GM12878 (cell line): Measurements from ENCODE around the gene TMEM131L. TPM values are rescaled to one million over a fixed set of nuclear protein-coding genes. Genes with fewer than 3 reads are reported as not detected.

Experiments
- ATAC-seq: fragments of 200-7000 bp; cut with Tn5 transposase; 3 replicates; pipeline ENCODE4 v1.9.1; 2020; ENCODE audit warnings: mild to moderate bottlenecking, moderate library complexity
- BruUV-seq: library from RNA; stranded (reverse); fragments of 400-500 nt; replicated peaks from 2 replicates; lab custom pipeline; 2021; lab: Mats Ljungman, UMichigan
- CTCF ChIA-PET: fragments of 300-600 bp; sonication (Branson Sonifier 250); formaldehyde crosslinking; extraction: SDS; loops from one replicate; lab custom pipeline; 2021; ENCODE audit warnings: inconsistent platforms; lab: Yijun Ruan, JAX
- POLR2A ChIA-PET: fragments of 350-600 bp; formaldehyde crosslinking; extraction: SDS; loops from one replicate; lab custom pipeline; 2021; ENCODE audit warnings: inconsistent platforms; lab: Charles Lee
- RAD21 ChIA-PET: fragments of 300-600 bp; sonication (Branson Sonifier 250); formaldehyde crosslinking; loops from one replicate; lab custom pipeline; 2023; ENCODE audit warnings: antibody characterized with exemption; ENCODE audit not compliant: unreplicated experiment; lab: Charles Lee
- SMC1A ChIA-PET: fragments of 300-600 bp; sonication (Branson Sonifier 250); formaldehyde crosslinking; loops from one replicate; lab custom pipeline; 2023; ENCODE audit not compliant: unreplicated experiment, uncharacterized antibody; lab: Charles Lee
- DNase-seq: peaks from one replicate; pipeline ENCODE4 v3.0.0-alpha.2; 2011; ENCODE audit warnings: low read depth, low spot score
- FAIRE-seq: peaks from 3 replicates; lab custom pipeline; 2011; peaks lifted over from hg19 to GRCh38; lab: Jason Lieb, UNC
- H2AFZ ChIP-seq: 2 replicates; pipeline ENCODE4 v1.6.0; 2011; ENCODE audit warnings: low read depth, low read length, control low read depth; ENCODE audit not compliant: control insufficient read depth
- H3K27ac ChIP-seq: 2 replicates; pipeline ENCODE4 v1.5.1; 2011; ENCODE audit warnings: control low read depth; ENCODE audit not compliant: control insufficient read depth, insufficient read depth
- H3K27me3 ChIP-seq, 2 experiments: replicated peaks in 1 of 2; 2 replicates each; pipeline versions ENCODE4 v1.6.0 to v1.6.1; 2011; ENCODE audit warnings: low read length in 1 of 2; ENCODE audit not compliant: control insufficient read depth in 2 of 2, insufficient read depth in 2 of 2
- H3K36me3 ChIP-seq, 2 experiments: 2 replicates each; pipeline ENCODE4 v1.5.1; 2011; ENCODE audit warnings: low read length in 1 of 2; ENCODE audit not compliant: control insufficient read depth in 2 of 2, insufficient read depth in 2 of 2
- H3K4me1 ChIP-seq: 2 replicates; pipeline ENCODE4 v1.6.1; 2011; ENCODE audit warnings: mild to moderate bottlenecking, low read length, moderate library complexity, mixed read lengths; ENCODE audit not compliant: control insufficient read depth, insufficient read depth
- H3K4me2 ChIP-seq: 2 replicates; pipeline ENCODE4 v1.6.0; 2011; ENCODE audit warnings: control low read depth; ENCODE audit not compliant: control insufficient read depth, insufficient read depth
- H3K4me3 ChIP-seq: fragments of 200-600 bp; sonication (generic); 2 replicates; pipeline ENCODE4 v1.5.1; 2016
- H3K79me2 ChIP-seq: 2 replicates; pipeline ENCODE4 v1.6.0; 2011; ENCODE audit warnings: low read length; ENCODE audit not compliant: control insufficient read depth, insufficient read depth
- H3K9ac ChIP-seq: 2 replicates; pipeline ENCODE4 v1.8.0; 2011; ENCODE audit warnings: low read length, control low read depth, mixed read lengths; ENCODE audit not compliant: control insufficient read depth, insufficient read depth
- H3K9me3 ChIP-seq: replicated peaks from 3 replicates; pipeline ENCODE4 v1.5.1; 2011; ENCODE audit warnings: mild to moderate bottlenecking, low read length; ENCODE audit not compliant: control insufficient read depth, insufficient read depth
- H4K20me1 ChIP-seq: 2 replicates; pipeline ENCODE4 v1.6.0; 2011; ENCODE audit not compliant: control insufficient read depth, insufficient read depth
- CHD2 ChIP-seq: IDR thresholded peaks from 2 replicates; pipeline ENCODE4 v1.6.1; 2011; ENCODE audit warnings: low read depth, low read length, improper control_type of control experiment, borderline replicate concordance
- E2F8 ChIP-seq: fragments of 450-650 bp; IDR thresholded peaks from 2 replicates; pipeline ENCODE4 v1.6.1; 2018; ENCODE audit warnings: mild to moderate bottlenecking, low read depth, moderate library complexity; ENCODE audit not compliant: partially characterized antibody
- EP300 ChIP-seq, 2 experiments: fragments of 150-350 bp in 1 of 2; IDR thresholded peaks; 2 replicates each; pipeline ENCODE4 v1.6.1; 2011 to 2012; ENCODE audit warnings: low read depth in 2 of 2, low read length in 2 of 2, borderline replicate concordance in 1 of 2, improper control_type of control experiment in 1 of 2, inconsistent platforms in 1 of 2; ENCODE audit not compliant: control insufficient read depth in 1 of 2
- ETV6 ChIP-seq, 2 experiments: fragments of 450-650 bp in 1 of 2; IDR thresholded peaks in 1 of 2; conservative IDR thresholded peaks in 1 of 2; 2 replicates each; pipeline ENCODE4 v1.6.1; 2014; ENCODE audit warnings: antibody characterized with exemption in 1 of 2, borderline replicate concordance in 1 of 2, low read depth in 1 of 2, mild to moderate bottlenecking in 1 of 2, moderate library complexity in 1 of 2
- NR2C2 ChIP-seq: IDR thresholded peaks from 2 replicates; pipeline ENCODE4 v1.6.1; 2011; ENCODE audit warnings: borderline replicate concordance, low read depth; ENCODE audit not compliant: control insufficient read depth, insufficient read length
- RAD21 ChIP-seq: IDR thresholded peaks from 2 replicates; pipeline ENCODE4 v1.6.1; 2011; ENCODE audit warnings: mild to moderate bottlenecking, low read depth, low read length, moderate library complexity; ENCODE audit not compliant: insufficient read depth
- RBBP5 ChIP-seq: fragments of 200-600 bp; sonication (generic); conservative IDR thresholded peaks from 2 replicates; pipeline ENCODE4 v1.6.1; 2016
- USF2 ChIP-seq: IDR thresholded peaks from 2 replicates; pipeline ENCODE4 v1.6.1; 2011; ENCODE audit warnings: low read depth, low read length, improper control_type of control experiment, borderline replicate concordance
- ZNF217 ChIP-seq: fragments of 450-650 bp; IDR thresholded peaks from 2 replicates; pipeline ENCODE4 v1.6.1; 2017; ENCODE audit warnings: antibody characterized with exemption, mild to moderate bottlenecking
- WGBS: methylation state at CpG from one replicate; pipeline ENCODE4 v1.1.6; 2016; ENCODE audit warnings: low lambda C conversion rate; ENCODE audit not compliant: insufficient replicate concordance, insufficient coverage; ENCODE audit errors: missing lambda C conversion rate; 5-methylcytosine and 5-hydroxymethylcytosine counted together
- in situ Hi-C: fragments of 300-500 bp; cut with MboI; formaldehyde crosslinking; loops from 9 replicates; pipeline ENCODE4 v1.14.3; 2018; ENCODE audit warnings: mixed read lengths
- intact Hi-C: fragments of 100-400 bp; cut with micrococcal nuclease; formaldehyde crosslinking; loops from one replicate; pipeline ENCODE4 v1.14.2; 2022; ENCODE audit not compliant: unreplicated experiment
- polyA plus RNA-seq, 11 experiments: library from polyadenylated mRNA; depleted of rRNA in 4 of 11; unstranded in 6 of 11; stranded (reverse) in 5 of 11; fragments of >200 nt; fragmentation: Nextera tagmentation in 4 of 11; fragmentation: Illumina TruSeq in 1 of 11; extraction: Ambion mirVana in 4 of 11; extraction: Trizol in 1 of 11; gene quantifications; 1 replicate in 1 of 11; 2 replicates in 10 of 11; pipeline versions ENCODE4 v1.2.1 to v1.2.3, GENCODE V29; 2011 to 2016; ENCODE audit warnings: inconsistent platforms in 2 of 11, missing spikeins in 2 of 11, low read depth in 1 of 11
- total RNA-seq, 4 experiments: library from RNA; depleted of rRNA in 3 of 4; stranded (reverse); fragments of >200 nt in 3 of 4; fragmentation: Illumina TruSeq in 1 of 4; extraction: Trizol in 1 of 4; gene quantifications; 2 replicates each; pipeline versions ENCODE4 v1.2.1 to v1.2.3, GENCODE V29; 2013 to 2021
- TF ChIP-seq, protein P1 (sequence below): IDR thresholded peaks from 2 replicates; pipeline ENCODE4 v1.6.1; 2012; ENCODE audit warnings: low read depth, low read length, improper control_type of control experiment
- TF ChIP-seq, protein P2 (sequence below): IDR thresholded peaks from 2 replicates; pipeline ENCODE4 v1.6.1; 2012; ENCODE audit warnings: mild to moderate bottlenecking, low read depth, low read length

The TMEM131L gene
- total and polyA plus RNA-seq, 10 of the 15 experiments (the other 5 are each of a cell fraction or from before 2014, with no cell fraction given): 8.5 to 101 (median 74.4) TPM

DNA sequence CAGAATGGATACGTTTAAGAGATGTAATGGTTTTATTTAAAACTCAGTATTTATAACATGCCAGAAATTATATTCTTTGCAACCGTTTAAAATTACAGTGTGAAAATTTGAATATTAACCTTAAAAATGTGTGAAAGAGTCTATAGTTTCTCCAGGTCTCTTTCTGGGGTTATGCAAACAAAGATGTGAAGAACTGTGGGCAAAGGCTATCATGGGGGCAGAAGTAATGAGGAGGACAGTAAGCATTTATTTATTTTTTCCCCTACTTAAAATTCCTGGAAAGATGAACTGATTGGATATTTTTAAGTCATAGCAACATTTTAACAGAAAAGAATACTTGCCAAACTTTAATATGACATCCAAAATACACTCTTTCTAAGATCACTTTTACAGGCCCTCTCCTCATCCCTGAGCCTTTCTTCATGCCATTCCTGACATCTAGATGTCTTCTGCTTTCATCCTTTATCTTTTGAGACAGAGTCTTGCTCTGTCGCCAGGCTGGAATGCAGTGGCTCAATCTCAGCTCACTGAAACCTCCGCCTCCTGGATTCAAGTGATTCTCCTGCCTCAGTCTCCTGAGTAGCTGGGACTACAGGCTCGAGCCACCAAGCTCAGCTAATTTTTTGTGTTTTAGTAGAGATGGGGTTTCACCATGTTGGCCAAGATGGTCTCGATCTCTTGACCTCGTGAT lies 46.1 kb downstream of the TMEM131L start (continued):
- TF ChIP-seq E2F8: no peak
- TF ChIP-seq EP300 (IDR thresholded peaks at IDR 0.05; ENCODE audit: borderline replicate concordance in 1 of 2, control insufficient read depth in 1 of 2, low read depth in 2 of 2, low read length in 2 of 2): no peak
- no peak for TF ChIP-seq RBBP5
- TF ChIP-seq ETV6 (conservative IDR thresholded peaks at IDR 0.05 in 1 of 2, IDR thresholded peaks at IDR 0.05 in 1 of 2; ENCODE audit: borderline replicate concordance in 1 of 2, low read depth in 1 of 2): no peak
- TF ChIP-seq RAD21: no peak
- TF ChIP-seq, all 136 proteins: peak for 0

DNA sequence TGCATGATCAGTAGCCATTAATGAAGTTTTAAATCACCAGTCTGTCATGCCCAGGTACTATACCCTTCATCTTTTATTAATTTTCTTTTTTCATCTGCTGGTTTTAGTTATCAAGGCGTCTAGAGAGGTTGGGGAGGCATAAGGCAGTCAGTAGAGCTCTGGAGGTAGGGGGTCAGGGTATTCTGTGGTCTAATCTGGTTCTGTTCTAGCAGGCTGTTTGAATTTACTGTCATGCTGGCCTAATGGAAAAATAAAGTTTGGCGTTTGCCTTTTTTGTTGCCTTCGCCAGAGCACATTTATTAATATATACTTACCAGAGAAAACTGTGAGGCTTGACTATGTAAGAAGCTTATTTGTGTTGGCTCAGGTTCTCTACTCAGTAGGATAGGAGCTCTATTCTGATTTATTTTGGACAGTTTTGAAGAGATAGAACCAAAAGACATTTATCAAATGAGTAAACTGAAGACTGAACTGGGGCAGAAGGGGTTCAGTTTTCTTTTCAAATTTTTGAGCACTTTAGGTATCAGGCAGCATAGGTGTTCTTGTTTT lies 46.9 kb downstream of the TMEM131L start:
- Histone ChIP-seq H2AFZ (no peak overlapping the region), H3K4me3 (no peak overlapping the region), H3K27me3 (no peaks in the 10 kb centered on the region), H3K27ac (peak overlapping the region; percentile 17; the same call in 1 of the 2 replicates), H3K9ac (no peak overlapping the region), H3K4me1 (peaks cover 25% of the 10 kb centered on the region), H3K79me2 (peaks cover 99% of the 10 kb centered on the region), H3K9me3 (no peaks in the 10 kb centered on the region; the same call in 1 of the 3 replicates), H3K36me3 (peaks cover 2 to 43% of the 10 kb centered on the region in 2 experiments; a peak in 3 of 4 replicates), H4K20me1 (no peaks in the 10 kb centered on the region; the same call in 1 of the 2 replicates), H3K4me2 (no peak overlapping the region; the same call in 1 of the 2 replicates)
- intact Hi-C loops: no loop called here
- ATAC-seq: peak; percentile 36
- no peak for DNase-seq
- FAIRE-seq: no peak
- ChIA-PET SMC1A (interaction anchor here (1.0 to 12.9 kb wide), 11 partner anchors 11 to 130 kb away, joined by 3 to 177 read pairs (median 8); no protein-coding TSS in a partner anchor), POLR2A (interaction anchor here (1.0 to 2.6 kb wide), 5 partner anchors 10 to 61 kb away, joined by 3 to 12 read pairs (median 5); no protein-coding TSS in a partner anchor), CTCF (interaction anchor here (1.2 to 1.6 kb wide), 3 partner anchors 17 to 80 kb away, joined by 4 to 7 read pairs (median 5); no protein-coding TSS in a partner anchor), RAD21 (interaction anchor here (0.9 to 1.7 kb wide), 2 partner anchors 45 to 130 kb away, joined by 3 to 4 read pairs; no protein-coding TSS in a partner anchor)
- in situ Hi-C loops: no loop called here
- no TSS peak for BruUV-seq
- WGBS: 53% methylated on average over 3 of the region's 3 CpGs
- no peak for TF ChIP-seq USF2
- TF ChIP-seq, protein P1, sequence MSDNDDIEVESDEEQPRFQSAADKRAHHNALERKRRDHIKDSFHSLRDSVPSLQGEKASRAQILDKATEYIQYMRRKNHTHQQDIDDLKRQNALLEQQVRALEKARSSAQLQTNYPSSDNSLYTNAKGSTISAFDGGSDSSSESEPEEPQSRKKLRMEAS: no peak
- no peak for TF ChIP-seq ZNF217
- TF ChIP-seq, protein P2, sequence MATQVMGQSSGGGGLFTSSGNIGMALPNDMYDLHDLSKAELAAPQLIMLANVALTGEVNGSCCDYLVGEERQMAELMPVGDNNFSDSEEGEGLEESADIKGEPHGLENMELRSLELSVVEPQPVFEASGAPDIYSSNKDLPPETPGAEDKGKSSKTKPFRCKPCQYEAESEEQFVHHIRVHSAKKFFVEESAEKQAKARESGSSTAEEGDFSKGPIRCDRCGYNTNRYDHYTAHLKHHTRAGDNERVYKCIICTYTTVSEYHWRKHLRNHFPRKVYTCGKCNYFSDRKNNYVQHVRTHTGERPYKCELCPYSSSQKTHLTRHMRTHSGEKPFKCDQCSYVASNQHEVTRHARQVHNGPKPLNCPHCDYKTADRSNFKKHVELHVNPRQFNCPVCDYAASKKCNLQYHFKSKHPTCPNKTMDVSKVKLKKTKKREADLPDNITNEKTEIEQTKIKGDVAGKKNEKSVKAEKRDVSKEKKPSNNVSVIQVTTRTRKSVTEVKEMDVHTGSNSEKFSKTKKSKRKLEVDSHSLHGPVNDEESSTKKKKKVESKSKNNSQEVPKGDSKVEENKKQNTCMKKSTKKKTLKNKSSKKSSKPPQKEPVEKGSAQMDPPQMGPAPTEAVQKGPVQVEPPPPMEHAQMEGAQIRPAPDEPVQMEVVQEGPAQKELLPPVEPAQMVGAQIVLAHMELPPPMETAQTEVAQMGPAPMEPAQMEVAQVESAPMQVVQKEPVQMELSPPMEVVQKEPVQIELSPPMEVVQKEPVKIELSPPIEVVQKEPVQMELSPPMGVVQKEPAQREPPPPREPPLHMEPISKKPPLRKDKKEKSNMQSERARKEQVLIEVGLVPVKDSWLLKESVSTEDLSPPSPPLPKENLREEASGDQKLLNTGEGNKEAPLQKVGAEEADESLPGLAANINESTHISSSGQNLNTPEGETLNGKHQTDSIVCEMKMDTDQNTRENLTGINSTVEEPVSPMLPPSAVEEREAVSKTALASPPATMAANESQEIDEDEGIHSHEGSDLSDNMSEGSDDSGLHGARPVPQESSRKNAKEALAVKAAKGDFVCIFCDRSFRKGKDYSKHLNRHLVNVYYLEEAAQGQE: no peak
- no peak for TF ChIP-seq CHD2
- TF ChIP-seq NR2C2: no peak
